KMS-11 (cell line): ENCODE measurements around the gene ZNF578.
"Not testable (repeated sequence)": the region's sequence is repeated elsewhere in the genome, so short reads cannot be mapped to it uniquely, and the experiment has no call there.

ENCODE experiments used
- H2AFZ ChIP-seq: fragments of 200-600 bp; sonication (generic); 2 replicates; pipeline ENCODE4 v1.6.1; 2016; ENCODE audit warnings: antibody characterized with exemption, mixed run types, low read depth
- H3K27ac ChIP-seq: fragments of 200-600 bp; sonication (generic); 2 replicates; pipeline ENCODE4 v1.6.1; 2016; ENCODE audit warnings: mild to moderate bottlenecking, mixed run types
- H3K27me3 ChIP-seq: fragments of 200-600 bp; sonication (generic); 2 replicates; pipeline ENCODE4 v1.6.1; 2017; ENCODE audit warnings: mild to moderate bottlenecking, low read depth, mixed run types, moderate library complexity; ENCODE audit not compliant: insufficient read depth
- H3K36me3 ChIP-seq: fragments of 200-600 bp; sonication (generic); 2 replicates; pipeline ENCODE4 v1.6.1; 2017; ENCODE audit warnings: mild to moderate bottlenecking, mixed run types; ENCODE audit not compliant: insufficient read depth
- H3K4me1 ChIP-seq: fragments of 200-600 bp; sonication (generic); 2 replicates; pipeline ENCODE4 v1.6.1; 2016; ENCODE audit warnings: mild to moderate bottlenecking, low read depth, mixed run types; ENCODE audit not compliant: poor library complexity, severe bottlenecking
- H3K4me2 ChIP-seq: fragments of 200-600 bp; sonication (generic); 2 replicates; pipeline ENCODE4 v1.7.0; 2016; ENCODE audit warnings: mild to moderate bottlenecking, mixed run types
- H3K4me3 ChIP-seq: fragments of 200-600 bp; sonication (generic); IDR thresholded peaks from 2 replicates; pipeline ENCODE4 v1.6.1; 2017; ENCODE audit warnings: low read depth, low read length, mixed read lengths; ENCODE audit not compliant: insufficient read depth
- H3K79me2 ChIP-seq: fragments of 200-600 bp; sonication (generic); 2 replicates; pipeline ENCODE4 v1.6.1; 2016; ENCODE audit warnings: low read depth, mixed run types; ENCODE audit not compliant: insufficient read depth
- H3K9ac ChIP-seq: fragments of 200-600 bp; sonication (generic); 2 replicates; pipeline ENCODE4 v1.6.1; 2016; ENCODE audit warnings: mild to moderate bottlenecking, mixed run types
- H4K20me1 ChIP-seq: fragments of 200-600 bp; sonication (generic); 2 replicates; pipeline ENCODE4 v1.6.1; 2016; ENCODE audit warnings: mild to moderate bottlenecking, mixed run types; ENCODE audit not compliant: insufficient read depth
- TF ChIP-seq, protein P1 (sequence below): fragments of 200-600 bp; sonication (generic); conservative IDR thresholded peaks from 2 replicates; pipeline ENCODE4 v1.6.1; 2017; ENCODE audit warnings: low read depth, mild to moderate bottlenecking, antibody characterized with exemption, low read length, moderate library complexity, mixed read lengths

Gene ZNF578

GRCh38 chr19:52541608-52542007 lies 88.3 kb downstream of the ZNF578 start:
- TF ChIP-seq, protein P1, sequence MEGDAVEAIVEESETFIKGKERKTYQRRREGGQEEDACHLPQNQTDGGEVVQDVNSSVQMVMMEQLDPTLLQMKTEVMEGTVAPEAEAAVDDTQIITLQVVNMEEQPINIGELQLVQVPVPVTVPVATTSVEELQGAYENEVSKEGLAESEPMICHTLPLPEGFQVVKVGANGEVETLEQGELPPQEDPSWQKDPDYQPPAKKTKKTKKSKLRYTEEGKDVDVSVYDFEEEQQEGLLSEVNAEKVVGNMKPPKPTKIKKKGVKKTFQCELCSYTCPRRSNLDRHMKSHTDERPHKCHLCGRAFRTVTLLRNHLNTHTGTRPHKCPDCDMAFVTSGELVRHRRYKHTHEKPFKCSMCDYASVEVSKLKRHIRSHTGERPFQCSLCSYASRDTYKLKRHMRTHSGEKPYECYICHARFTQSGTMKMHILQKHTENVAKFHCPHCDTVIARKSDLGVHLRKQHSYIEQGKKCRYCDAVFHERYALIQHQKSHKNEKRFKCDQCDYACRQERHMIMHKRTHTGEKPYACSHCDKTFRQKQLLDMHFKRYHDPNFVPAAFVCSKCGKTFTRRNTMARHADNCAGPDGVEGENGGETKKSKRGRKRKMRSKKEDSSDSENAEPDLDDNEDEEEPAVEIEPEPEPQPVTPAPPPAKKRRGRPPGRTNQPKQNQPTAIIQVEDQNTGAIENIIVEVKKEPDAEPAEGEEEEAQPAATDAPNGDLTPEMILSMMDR: no peak
- Histone ChIP-seq H2AFZ (no peak overlapping the region), H3K4me1 (no peaks in the 10 kb centered on the region), H3K9ac (no peak overlapping the region), H3K36me3 (no peaks in the 10 kb centered on the region), H3K27me3 (no peaks in the 10 kb centered on the region), H4K20me1 (no peaks in the 10 kb centered on the region), H3K4me3 (no peak overlapping the region), H3K4me2 (no peak overlapping the region), H3K79me2 (no peaks in the 10 kb centered on the region), H3K27ac (no peak overlapping the region)

GRCh38 chr19:52542541-52542940 lies 89.2 kb downstream of the ZNF578 start:
- H3K9ac ChIP-seq, H3K27me3 ChIP-seq, H3K4me1 ChIP-seq, H3K36me3 ChIP-seq, H2AFZ ChIP-seq, H3K4me2 ChIP-seq, H3K79me2 ChIP-seq, H3K4me3 ChIP-seq, H3K27ac ChIP-seq, H4K20me1 ChIP-seq: not testable (repeated sequence)

DNA sequence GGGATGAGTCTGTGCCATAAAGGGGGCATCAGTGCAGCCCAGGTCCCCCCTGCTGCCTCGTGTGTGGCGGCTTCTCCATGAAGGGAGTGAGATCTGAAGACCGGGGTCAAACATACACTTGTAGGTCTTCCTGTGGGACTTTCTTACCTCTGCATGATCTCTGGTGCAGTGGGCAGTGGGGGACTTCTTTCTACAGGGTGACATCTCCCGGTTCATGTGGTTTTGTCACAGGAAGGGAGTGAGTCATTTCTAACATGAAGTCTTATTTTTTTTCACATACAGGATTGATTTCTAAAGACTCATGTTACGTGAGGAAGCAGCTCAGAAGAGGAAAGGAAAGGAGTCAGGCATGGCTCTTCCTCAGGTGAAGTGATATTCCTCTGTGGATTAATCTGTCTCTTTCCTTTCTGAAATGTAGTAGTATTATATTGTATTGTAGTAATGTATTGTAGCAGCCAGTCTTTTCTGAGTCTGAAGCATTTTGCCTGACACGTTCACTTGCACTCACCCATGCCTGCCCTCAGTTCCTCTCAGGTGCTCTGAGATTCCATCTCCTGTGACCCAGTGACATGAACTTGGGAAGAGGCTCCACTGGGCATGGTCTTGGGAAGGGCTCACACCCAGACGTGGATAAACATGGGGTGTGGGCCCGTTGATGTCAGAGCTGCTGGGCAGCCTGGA lies 89.8 kb downstream of the ZNF578 start:
- H4K20me1 ChIP-seq: no peaks in the 10 kb centered on the region
- H2AFZ ChIP-seq: no peak overlapping the region
- no peaks in the 10 kb centered on the region for H3K4me1 ChIP-seq
- H3K27me3 ChIP-seq: no peaks in the 10 kb centered on the region
- TF ChIP-seq, protein P1: no peak
- no peak overlapping the region for H3K4me3 ChIP-seq
- H3K4me2 ChIP-seq: no peak overlapping the region
- H3K36me3 ChIP-seq: no peaks in the 10 kb centered on the region
- H3K27ac ChIP-seq: no peak overlapping the region
- no peaks in the 10 kb centered on the region for H3K79me2 ChIP-seq
- H3K9ac ChIP-seq: no peak overlapping the region

DNA sequence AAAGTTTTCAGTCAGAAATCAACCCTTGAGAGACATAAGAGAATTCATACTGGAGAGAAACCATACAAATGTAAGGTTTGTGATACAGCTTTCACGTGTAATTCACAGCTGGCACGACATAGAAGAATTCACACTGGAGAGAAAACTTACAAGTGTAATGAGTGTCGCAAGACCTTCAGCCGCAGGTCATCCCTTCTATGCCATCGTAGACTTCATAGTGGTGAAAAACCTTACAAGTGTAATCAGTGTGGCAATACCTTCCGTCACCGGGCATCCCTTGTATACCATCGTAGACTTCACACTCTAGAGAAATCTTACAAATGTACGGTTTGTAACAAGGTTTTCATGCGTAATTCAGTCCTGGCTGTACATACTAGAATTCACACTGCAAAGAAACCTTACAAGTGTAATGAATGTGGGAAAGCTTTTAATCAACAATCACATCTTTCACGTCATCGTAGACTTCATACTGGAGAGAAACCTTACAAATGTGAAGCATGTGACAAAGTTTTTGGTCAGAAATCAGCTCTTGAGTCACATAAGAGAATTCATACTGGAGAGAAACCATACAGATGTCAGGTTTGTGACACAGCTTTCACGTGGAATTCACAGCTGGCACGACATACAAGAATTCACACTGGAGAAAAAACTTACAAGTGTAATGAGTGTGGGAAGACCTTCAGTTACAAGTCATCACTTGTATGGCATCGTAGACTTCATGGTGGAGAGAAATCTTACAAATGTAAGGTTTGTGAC lies 101.0 kb downstream of the ZNF578 start:
- Histone ChIP-seq H3K79me2 (no peaks in the 10 kb centered on the region), H3K36me3 (peaks cover 17% of the 10 kb centered on the region; the same call in 1 of the 2 replicates), H3K4me1 (no peaks in the 10 kb centered on the region), H3K4me3 (no peak overlapping the region), H3K9ac (no peak overlapping the region), H3K27ac (no peak overlapping the region), H2AFZ (no peak overlapping the region), H4K20me1 (no peaks in the 10 kb centered on the region), H3K4me2 (no peak overlapping the region), H3K27me3 (no peaks in the 10 kb centered on the region)
- TF ChIP-seq, protein P1: no peak
